ENCODE results near the gene IL37. TPM values are rescaled to one million over a fixed set of nuclear protein-coding genes. Genes with fewer than 3 reads are reported as not detected.

The IL37 gene
- total RNA-seq, 1 donor from 2014 or later = not detected

DNA sequence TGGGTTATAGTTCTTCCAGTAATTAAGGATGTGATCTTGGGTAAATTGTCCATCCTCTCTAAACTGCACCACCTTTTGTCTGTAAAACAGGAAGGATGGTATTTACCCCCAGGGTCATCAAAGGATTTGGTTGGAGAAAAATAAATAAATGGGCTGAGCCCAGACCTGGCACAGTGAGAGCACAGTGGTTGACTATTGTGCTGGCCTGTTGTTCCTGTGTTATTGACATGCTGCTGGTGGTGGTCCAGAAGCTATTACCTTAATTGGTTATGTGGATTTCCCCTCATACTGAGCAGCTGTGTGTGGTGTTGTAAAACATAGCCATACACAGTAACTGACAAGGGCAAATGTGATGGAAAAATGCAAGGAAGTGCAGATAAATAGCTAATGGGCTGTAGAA, 746 bp upstream of the IL37 start:
- TF ChIP-seq, protein P1, sequence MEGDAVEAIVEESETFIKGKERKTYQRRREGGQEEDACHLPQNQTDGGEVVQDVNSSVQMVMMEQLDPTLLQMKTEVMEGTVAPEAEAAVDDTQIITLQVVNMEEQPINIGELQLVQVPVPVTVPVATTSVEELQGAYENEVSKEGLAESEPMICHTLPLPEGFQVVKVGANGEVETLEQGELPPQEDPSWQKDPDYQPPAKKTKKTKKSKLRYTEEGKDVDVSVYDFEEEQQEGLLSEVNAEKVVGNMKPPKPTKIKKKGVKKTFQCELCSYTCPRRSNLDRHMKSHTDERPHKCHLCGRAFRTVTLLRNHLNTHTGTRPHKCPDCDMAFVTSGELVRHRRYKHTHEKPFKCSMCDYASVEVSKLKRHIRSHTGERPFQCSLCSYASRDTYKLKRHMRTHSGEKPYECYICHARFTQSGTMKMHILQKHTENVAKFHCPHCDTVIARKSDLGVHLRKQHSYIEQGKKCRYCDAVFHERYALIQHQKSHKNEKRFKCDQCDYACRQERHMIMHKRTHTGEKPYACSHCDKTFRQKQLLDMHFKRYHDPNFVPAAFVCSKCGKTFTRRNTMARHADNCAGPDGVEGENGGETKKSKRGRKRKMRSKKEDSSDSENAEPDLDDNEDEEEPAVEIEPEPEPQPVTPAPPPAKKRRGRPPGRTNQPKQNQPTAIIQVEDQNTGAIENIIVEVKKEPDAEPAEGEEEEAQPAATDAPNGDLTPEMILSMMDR (IDR thresholded peaks at IDR 0.05) = no peak
- Mint-ChIP-seq H3K4me3 (ENCODE audit: unreplicated experiment) (no peak overlapping the region), H3K9me3 (ENCODE audit: unreplicated experiment) (peaks cover 3% of the 10 kb centered on the region), H3K4me1 (ENCODE audit: unreplicated experiment) (no peaks in the 10 kb centered on the region), H3K36me3 (ENCODE audit: unreplicated experiment) (no peaks in the 10 kb centered on the region), H3K27me3 (ENCODE audit: unreplicated experiment) (peaks cover 29% of the 10 kb centered on the region), H3K27ac (ENCODE audit: unreplicated experiment) (no peak overlapping the region)
- DNase-seq (ENCODE audit: extremely low spot score, unreplicated experiment) = no peak

DNA sequence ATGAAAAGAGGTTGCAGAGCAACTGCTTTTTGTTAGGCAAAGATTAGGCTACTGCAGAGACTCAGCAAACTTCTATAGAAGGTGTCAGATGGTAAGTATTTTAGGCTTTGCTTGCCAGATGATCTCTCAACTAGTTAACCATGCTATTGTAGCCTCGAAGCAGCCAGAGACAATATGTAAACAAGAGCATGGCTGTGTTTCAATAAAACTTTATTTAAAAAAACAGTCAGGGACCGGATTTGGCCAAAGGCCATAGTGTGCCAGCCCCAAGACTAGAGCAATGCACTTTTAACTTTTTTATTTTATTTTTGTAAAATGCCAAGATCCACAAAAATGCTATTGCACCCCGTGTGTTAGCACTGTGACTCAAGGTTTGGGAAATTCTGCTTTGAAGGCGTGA, 1.4 kb downstream of the IL37 start:
- DNase-seq (ENCODE audit: extremely low spot score, unreplicated experiment) = no peak
- Mint-ChIP-seq H3K27me3 (ENCODE audit: unreplicated experiment) (peaks cover 31% of the 10 kb centered on the region), H3K4me3 (ENCODE audit: unreplicated experiment) (no peak overlapping the region), H3K27ac (ENCODE audit: unreplicated experiment) (no peak overlapping the region), H3K4me1 (ENCODE audit: unreplicated experiment) (no peaks in the 10 kb centered on the region), H3K9me3 (ENCODE audit: unreplicated experiment) (peaks cover 3% of the 10 kb centered on the region), H3K36me3 (ENCODE audit: unreplicated experiment) (no peaks in the 10 kb centered on the region)
- TF ChIP-seq, protein P1 (IDR thresholded peaks at IDR 0.05) = no peak

DNA sequence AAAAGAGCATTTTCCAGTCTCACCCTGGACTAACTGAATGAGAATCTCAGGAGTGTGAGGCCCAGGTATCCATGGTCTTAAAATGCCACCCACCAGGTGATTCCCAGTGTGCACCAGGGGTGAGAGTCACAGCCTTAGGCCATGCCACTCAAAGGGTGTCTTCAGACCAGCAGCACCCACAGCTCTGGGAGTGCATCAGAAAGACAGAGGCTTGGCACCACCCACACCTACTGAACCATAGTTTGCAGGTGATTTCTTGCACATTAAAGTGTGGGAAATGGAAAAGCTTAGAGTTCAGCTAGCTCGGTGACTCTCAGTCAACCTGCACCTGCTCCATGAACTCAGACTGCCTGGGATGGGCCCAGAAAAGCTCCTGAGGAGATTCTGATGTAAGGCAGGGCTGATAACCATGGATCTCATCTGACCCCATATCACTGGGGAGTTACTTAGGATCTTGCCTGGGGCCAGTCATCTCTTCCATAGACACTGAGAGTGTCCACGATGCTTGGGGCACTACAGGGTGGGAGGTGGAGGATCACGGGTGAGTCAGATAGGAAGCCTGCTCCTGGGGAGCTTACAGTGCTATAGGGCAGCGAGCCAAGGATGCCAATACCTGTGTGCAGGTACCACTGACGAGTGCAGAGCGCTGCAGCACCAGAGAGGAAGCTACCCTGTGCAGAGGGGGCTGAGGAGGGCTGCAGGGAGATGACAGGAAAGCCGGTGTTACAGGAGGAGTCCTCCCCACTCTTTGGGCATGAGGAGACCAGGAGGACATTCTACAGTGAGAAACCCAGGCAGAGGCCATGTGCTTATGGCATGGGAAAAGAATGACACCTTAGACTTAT, 4.6 kb downstream of the IL37 start:
- H3K27me3 Mint-ChIP-seq (ENCODE audit: unreplicated experiment) = peaks cover 24% of the 10 kb centered on the region
- no peak overlapping the region for H3K4me3 Mint-ChIP-seq (ENCODE audit: unreplicated experiment)
- TF ChIP-seq, protein P1 (IDR thresholded peaks at IDR 0.05) = no peak
- no peaks in the 10 kb centered on the region for H3K4me1 Mint-ChIP-seq (ENCODE audit: unreplicated experiment)
- no peaks in the 10 kb centered on the region for H3K36me3 Mint-ChIP-seq (ENCODE audit: unreplicated experiment)
- no peak for DNase-seq (ENCODE audit: extremely low spot score, unreplicated experiment)
- H3K9me3 Mint-ChIP-seq (ENCODE audit: unreplicated experiment) = peaks cover 5% of the 10 kb centered on the region
- no peak overlapping the region for H3K27ac Mint-ChIP-seq (ENCODE audit: unreplicated experiment)

DNA sequence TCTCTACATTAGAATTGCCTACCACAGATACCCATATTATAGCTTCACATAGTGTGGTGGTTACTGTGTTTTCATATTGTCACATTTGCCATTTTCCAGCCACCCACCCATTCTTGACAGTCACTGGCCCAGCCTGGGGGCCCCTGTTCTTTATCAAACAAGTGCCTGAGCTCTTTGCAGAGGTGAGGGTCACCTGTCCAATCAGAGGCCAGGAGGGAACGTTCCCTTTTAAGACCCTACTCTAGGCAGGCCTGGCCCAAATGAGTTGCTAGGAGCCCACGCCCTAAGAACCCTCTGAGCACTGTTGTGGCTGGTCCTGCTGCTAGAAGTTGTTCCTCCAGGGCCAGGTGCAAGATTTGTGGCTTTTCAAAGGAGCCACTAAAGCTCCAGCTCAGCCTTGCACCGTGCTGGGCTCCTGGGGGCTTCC, 5.2 kb downstream of the IL37 start:
- Mint-ChIP-seq H3K27me3 (ENCODE audit: unreplicated experiment) (peaks cover 20% of the 10 kb centered on the region), H3K4me3 (ENCODE audit: unreplicated experiment) (no peak overlapping the region), H3K4me1 (ENCODE audit: unreplicated experiment) (no peaks in the 10 kb centered on the region), H3K9me3 (ENCODE audit: unreplicated experiment) (peaks cover 5% of the 10 kb centered on the region), H3K36me3 (ENCODE audit: unreplicated experiment) (no peaks in the 10 kb centered on the region), H3K27ac (ENCODE audit: unreplicated experiment) (no peak overlapping the region)
- DNase-seq (ENCODE audit: extremely low spot score, unreplicated experiment) = no peak
- TF ChIP-seq, protein P1 (IDR thresholded peaks at IDR 0.05) = no peak

DNA sequence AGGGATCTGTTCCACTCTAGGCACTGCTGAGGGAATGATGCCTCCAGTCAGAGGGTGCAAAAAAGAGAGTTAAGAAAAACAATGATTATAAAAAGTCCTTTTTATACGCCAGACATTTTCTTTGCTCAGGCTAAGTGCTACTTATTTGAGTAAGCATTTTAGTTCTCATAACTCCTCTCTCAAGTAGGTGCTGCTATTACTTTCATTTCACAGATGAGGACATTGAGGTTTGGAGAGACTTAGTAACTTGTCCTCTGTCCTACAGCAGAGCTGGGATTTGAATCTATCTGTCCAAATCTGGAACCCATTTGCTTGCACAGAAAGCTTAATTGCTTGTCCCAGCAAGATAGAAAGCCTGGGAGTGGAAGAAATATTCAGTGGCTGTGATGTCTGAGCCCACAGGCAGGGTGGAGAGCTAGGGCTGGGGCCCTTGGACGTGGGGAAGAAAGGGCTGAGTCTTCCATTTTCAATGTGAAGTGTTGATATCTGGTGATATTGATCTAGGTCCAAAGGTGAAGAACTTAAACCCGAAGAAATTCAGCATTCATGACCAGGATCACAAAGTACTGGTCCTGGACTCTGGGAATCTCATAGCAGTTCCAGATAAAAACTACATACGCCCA, 5.8 kb downstream of the IL37 start:
- DNase-seq (ENCODE audit: extremely low spot score, unreplicated experiment) = no peak
- peaks cover 14% of the 10 kb centered on the region for H3K27me3 Mint-ChIP-seq (ENCODE audit: unreplicated experiment)
- H3K9me3 Mint-ChIP-seq (ENCODE audit: unreplicated experiment) = peaks cover 5% of the 10 kb centered on the region
- no peaks in the 10 kb centered on the region for H3K36me3 Mint-ChIP-seq (ENCODE audit: unreplicated experiment)
- no peaks in the 10 kb centered on the region for H3K4me1 Mint-ChIP-seq (ENCODE audit: unreplicated experiment)
- no peak overlapping the region for H3K4me3 Mint-ChIP-seq (ENCODE audit: unreplicated experiment)
- no peak overlapping the region for H3K27ac Mint-ChIP-seq (ENCODE audit: unreplicated experiment)
- TF ChIP-seq, protein P1 (IDR thresholded peaks at IDR 0.05) = no peak
